Left cardiac atrium (tissue), 4 donors: Measurements from ENCODE around the gene CCDC74A. TPM values are rescaled to one million over a fixed set of nuclear protein-coding genes. Genes with fewer than 3 reads are reported as not detected.
A peak's percentile ranks its signal among the peaks of the same experiment; 100 is the strongest.
"Not testable (repeated sequence)": the region's sequence is repeated elsewhere in the genome, so short reads cannot be mapped to it uniquely, and the experiment has no call there.

ENCODE experiments used
- ATAC-seq, 2 donors: fragments of 200-7000 bp; cut with Tn5 transposase; one replicate each; pipeline ENCODE4 v1.9.1; 2020; ENCODE audit warnings: mild to moderate bottlenecking in 2 of 2, moderate library complexity in 2 of 2
- DNase-seq: peaks from one replicate; pipeline ENCODE4 v3.0.0-alpha.2; 2020
- intact Hi-C, 2 donors: fragments of 100-400 bp; cut with DNase I; formaldehyde crosslinking; loops; one replicate each; pipeline versions ENCODE4 v1.14.1 to v1.15.1; 2022 to 2023
- total RNA-seq, 2 donors: library from RNA; stranded (reverse); fragmentation: NEBNext Ultra II Directional; extraction: Animal tissue kit (Norgen Biotek cat#: 25700); gene quantifications; one replicate each; pipeline ENCODE4 v1.2.1, GENCODE V29; 2021
- donor health status: DM: no; HTN: yes; CAD: no.
- donor health status: DM: no; HTN: yes; CAD: no; lungs with severe emphysema.
- donor health status: DM: yes; HTN: yes; CAD: no.
- donor health status: Dilated cardiomyopathy.

The CCDC74A gene
- total RNA-seq, 2 donors from 2014 or later = 0.71 to 0.94 TPM

GRCh38 chr2:131493199-131493968 is 34.3 kb upstream of the CCDC74A start:
- intact Hi-C loops = no loop called here
- ATAC-seq = peak; percentile 27 to 40
- no peak for DNase-seq

DNA sequence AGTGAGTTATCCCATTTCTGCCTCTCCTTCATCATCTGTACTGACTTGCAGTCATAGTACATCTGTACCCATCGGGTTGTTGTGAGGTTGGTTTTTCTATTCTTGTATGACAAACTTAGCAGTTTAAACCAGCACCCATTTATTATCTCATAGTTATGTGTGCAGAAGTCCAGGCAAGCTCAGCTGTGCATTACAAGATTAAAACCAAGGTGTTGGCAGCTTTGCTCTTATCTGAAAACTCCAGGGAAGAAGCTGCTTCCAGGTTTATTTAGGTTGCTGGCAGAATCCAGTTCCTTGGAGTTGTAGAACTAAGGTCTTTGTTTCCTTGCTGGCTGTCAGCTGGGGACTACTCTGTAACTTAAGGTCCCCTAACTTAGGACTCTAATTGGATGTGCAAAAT is 32.2 kb upstream of the CCDC74A start:
- ATAC-seq, intact Hi-C loops, DNase-seq: not testable (repeated sequence)

GRCh38 chr2:131498321-131498973 is 29.2 kb upstream of the CCDC74A start:
- DNase-seq, intact Hi-C loops: not testable (repeated sequence)
- peak in 1 of 2 donors; percentile 88 for ATAC-seq

DNA sequence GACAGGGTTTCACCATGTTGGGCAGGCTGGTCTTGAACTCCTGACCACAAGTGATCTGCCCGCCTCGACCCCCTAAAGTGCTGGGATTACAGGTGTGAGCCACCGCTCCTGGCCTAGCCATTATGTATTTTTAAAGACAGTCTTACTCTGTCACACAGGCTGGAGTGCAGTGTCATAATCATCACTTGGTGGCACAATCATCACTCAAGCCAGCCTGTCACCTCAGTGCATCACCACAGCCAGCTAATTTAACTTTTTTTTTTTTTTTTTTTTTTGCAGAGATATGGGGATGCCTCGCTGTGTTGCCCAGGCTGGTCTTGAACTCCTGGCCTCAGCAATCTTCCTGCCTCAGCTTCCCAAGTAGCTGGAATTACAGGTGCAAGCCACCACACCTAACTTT is 24.1 kb upstream of the CCDC74A start:
- intact Hi-C loops, ATAC-seq, DNase-seq: not testable (repeated sequence)

- intact Hi-C loops, DNase-seq, ATAC-seq: not testable (repeated sequence)
Measured at GRCh38 chr2:131504082-131504750, 23.5 kb upstream of the CCDC74A start.

- intact Hi-C loops = loop anchor here in 1 of 2 donors (10.0 kb wide), 1 partner anchor 95 kb away; no protein-coding TSS in a partner anchor
- ATAC-seq (no peak), DNase-seq (no peak)
Measured at GRCh38 chr2:131509615-131510014, 18.1 kb upstream of the CCDC74A start.

GRCh38 chr2:131511291-131511968 is 16.3 kb upstream of the CCDC74A start:
- peak in 1 of 2 donors; percentile 14 for ATAC-seq
- intact Hi-C loops = loop anchor here in 1 of 2 donors (10.0 kb wide), 1 partner anchor 97 kb away; no protein-coding TSS in a partner anchor
- DNase-seq = not testable (repeated sequence)

GRCh38 chr2:131511969-131512870 is 15.5 kb upstream of the CCDC74A start:
- intact Hi-C loops = loop anchor here in 1 of 2 donors (10.0 kb wide), 1 partner anchor 97 kb away; no protein-coding TSS in a partner anchor
- peak in 1 of 2 donors; percentile 4 for ATAC-seq

DNA sequence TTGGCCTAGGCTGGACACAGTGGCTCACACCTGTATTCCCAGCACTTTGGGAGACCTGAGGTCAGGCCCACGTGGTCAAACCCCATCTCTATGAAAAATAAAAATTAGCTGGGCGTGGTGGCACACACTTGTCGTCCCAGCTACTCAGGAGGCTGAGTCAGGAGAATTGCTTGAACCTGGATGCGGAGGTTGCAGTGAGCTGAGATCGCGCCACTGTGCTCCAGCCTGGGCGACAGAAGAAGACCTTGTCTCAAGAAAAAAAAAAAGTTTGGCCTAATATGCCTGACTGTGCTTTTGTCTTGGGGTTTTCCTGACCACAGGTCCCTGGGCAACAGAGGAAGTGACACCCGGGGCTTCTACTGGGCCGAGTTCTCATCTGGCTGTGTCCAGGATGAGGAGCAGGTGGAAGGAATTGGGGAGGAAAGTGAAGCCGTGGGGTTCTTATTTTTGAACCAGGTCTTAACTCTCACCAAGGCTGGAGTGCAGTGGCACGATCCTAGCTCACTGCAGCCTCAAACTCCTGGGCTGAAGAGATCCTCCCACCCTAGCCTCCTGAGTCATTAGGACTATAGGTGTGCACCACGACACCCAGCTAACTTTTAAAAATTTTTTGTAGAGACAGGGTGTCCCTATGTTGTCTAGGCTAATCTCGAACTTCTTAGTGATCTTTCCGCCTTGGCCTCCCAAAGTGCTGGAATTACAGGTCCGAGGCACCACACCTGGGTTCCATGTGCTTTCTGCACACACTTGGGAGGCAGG is 13.1 kb upstream of the CCDC74A start:
- DNase-seq, ATAC-seq: not testable (repeated sequence)
- intact Hi-C loops = loop anchor here in 1 of 2 donors (10.0 kb wide), 1 partner anchor 100 kb away; no protein-coding TSS in a partner anchor

More at GRCh38 chr2:131511969-131512870, 15.5 kb upstream of the CCDC74A start:
- not testable (repeated sequence) for DNase-seq

DNA sequence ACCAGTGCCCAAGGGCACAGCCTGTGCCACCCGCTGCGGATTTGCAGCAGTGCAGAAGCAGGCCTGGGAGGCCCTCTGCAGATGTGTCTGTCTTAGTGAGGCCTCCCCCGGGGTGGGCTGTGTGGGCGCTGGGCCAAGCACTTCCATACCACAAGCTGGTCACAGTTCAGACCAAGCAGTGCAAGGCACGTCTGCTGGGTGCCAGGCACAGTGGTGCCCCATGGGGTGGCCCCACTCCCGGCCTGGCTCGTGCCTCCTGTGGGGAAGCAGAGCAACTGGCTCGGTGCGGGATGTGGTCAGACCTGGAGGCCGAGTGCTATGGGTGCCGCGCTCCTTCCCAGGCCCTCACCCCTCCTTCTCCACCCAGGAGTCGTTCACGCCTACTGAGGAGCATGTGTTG is 12.5 kb upstream of the CCDC74A start:
- intact Hi-C loops = loop anchor here in 1 of 2 donors (10.0 kb wide), 1 partner anchor 100 kb away; no protein-coding TSS in a partner anchor
- not testable (repeated sequence) for DNase-seq, ATAC-seq

DNA sequence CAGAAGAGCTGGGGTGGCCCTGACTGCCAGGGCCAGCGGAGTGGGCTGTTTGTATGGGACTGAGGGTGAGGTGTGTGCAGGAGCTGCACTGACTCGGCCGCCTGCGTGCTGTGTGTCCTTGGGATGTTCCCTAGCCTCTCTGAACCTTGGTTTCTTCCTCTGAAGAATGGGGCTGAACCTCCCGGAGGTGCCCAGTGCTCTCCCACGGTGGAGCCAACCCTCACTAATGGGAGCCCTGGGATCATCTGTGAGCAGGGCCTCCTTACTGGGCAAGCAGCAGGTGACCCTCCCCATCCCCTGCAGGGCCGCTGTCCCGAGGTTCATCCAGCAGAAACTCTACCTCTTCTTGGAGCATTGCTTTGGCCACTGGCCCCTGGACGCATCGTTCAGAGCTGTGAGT is 11.7 kb upstream of the CCDC74A start:
- no peak for ATAC-seq
- no peak for DNase-seq
- intact Hi-C loops = loop anchor here in 1 of 2 donors (10.0 kb wide), 1 partner anchor 101 kb away; no protein-coding TSS in a partner anchor

- intact Hi-C loops = loop anchor here in 1 of 2 donors (10.0 kb wide), 1 partner anchor 102 kb away; no protein-coding TSS in a partner anchor
- ATAC-seq = peak; percentile 50 to 51
- DNase-seq = peak; percentile 44
Measured at GRCh38 chr2:131516621-131517020, 11.1 kb upstream of the CCDC74A start.

- no peak for DNase-seq
- no peak for ATAC-seq
- intact Hi-C loops = loop anchor here in 1 of 2 donors (10.0 kb wide), 1 partner anchor 102 kb away; no protein-coding TSS in a partner anchor
Measured at GRCh38 chr2:131517106-131517831, 10.4 kb upstream of the CCDC74A start.

- ATAC-seq, DNase-seq: not testable (repeated sequence)
- intact Hi-C loops = loop anchor here in 1 of 2 donors (10.0 kb wide), 1 partner anchor 103 kb away; no protein-coding TSS in a partner anchor
Measured at GRCh38 chr2:131517856-131518255, 9.8 kb upstream of the CCDC74A start.

DNA sequence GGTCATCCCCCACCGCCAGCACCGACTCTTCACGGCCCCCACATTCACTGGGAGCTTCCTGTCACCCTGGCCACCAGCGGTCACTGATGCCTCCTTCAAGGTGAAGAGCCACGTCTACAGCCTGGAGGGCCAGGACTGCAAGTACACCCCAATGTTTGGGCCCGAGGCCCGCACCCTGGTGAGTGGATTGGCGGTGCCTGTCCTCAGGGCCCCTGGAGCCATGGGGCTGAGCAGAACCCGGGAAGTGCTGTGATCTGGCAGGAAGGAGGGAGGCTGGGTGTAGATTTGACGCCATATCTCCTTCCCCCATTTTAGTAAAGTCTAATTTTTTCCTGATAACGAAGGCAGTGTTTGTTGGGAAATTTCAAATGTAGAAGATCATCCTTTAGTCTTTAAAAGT is 9.2 kb upstream of the CCDC74A start:
- ATAC-seq, DNase-seq: not testable (repeated sequence)
- intact Hi-C loops = loop anchor here in 1 of 2 donors (10.0 kb wide), 1 partner anchor 104 kb away; no protein-coding TSS in a partner anchor

DNA sequence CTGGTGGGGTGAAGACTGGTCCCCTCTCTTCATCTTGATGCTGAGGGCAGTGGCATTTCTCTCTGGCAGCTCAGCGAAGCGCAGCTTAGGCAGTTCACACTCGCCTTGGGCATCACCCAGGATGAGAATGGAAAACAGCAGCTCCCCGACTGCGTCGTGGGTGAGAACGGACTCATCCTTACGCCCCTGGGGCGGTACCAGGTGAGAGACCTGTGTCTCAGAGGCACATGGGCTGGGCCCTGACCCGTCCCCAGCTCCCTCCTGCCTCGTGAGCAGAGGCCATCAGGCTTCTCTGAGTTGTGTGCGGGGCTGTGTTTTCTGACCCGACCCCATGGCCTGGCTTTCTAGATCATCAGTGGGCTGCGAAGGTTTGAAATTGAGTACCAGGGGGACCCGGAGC is 8.2 kb upstream of the CCDC74A start:
- intact Hi-C loops = loop anchor here in 1 of 2 donors (10.0 kb wide), 1 partner anchor 105 kb away; no protein-coding TSS in a partner anchor
- ATAC-seq = no peak

More for the DNA sequence above, 8.2 kb upstream of the CCDC74A start:
- DNase-seq = no peak
